ENCODE measurements around the gene INPP5E. TPM values are rescaled to one million over a fixed set of nuclear protein-coding genes. Genes with fewer than 3 reads are reported as not detected.

Gene INPP5E
- total and polyA plus RNA-seq, 2 experiments from 2014 or later, result 5.0 to 8.1 TPM

- Histone ChIP-seq H3K79me2 (ENCODE audit: insufficient read depth) (peaks cover 85% of the 10 kb centered on the region), H3K36me3 (ENCODE audit: low read depth) (peaks cover 69% of the 10 kb centered on the region), H3K9me3 (ENCODE audit: low read depth) (no peaks in the 10 kb centered on the region), H3K27ac (no peak overlapping the region), H3K9me2 (ENCODE audit: insufficient read depth) (no peaks in the 10 kb centered on the region), H3K4me1 (ENCODE audit: insufficient read depth) (no peaks in the 10 kb centered on the region), H3K27me3 (replicated peaks; ENCODE audit: insufficient read depth) (no peaks in the 10 kb centered on the region), H3K9ac (no peak overlapping the region), H3K4me2 (ENCODE audit: unreplicated experiment) (no peak overlapping the region), H4K20me1 (ENCODE audit: insufficient read depth) (no peaks in the 10 kb centered on the region), H2AFZ (no peak overlapping the region), H3K4me3 (no peak overlapping the region), H3F3A (ENCODE audit: insufficient read depth) (no peaks in the 10 kb centered on the region)
- 92 to 94% methylated on average over 17 of the region's 17 CpGs for WGBS, 2 experiments (ENCODE audit: low coverage in 1 of 2, low lambda C conversion rate in 2 of 2, missing lambda C conversion rate in 2 of 2)
- in situ Hi-C loops (cut with MboI), result no loop called here
- TF ChIP-seq EZH2phosphoT487 (IDR thresholded peaks at IDR 0.05; ENCODE audit: insufficient read depth, low read depth), result no peak
- TF ChIP-seq EZH2 (IDR thresholded peaks at IDR 0.05; ENCODE audit: insufficient read depth, poor library complexity, severe bottlenecking), result no peak
- DNase-seq, result no peak
Measured at GRCh38 chr9:136462664-136463063, 23.0 kb upstream of the INPP5E start.

- TF ChIP-seq EZH2phosphoT487 (IDR thresholded peaks at IDR 0.05; ENCODE audit: insufficient read depth, low read depth) (no peak), EZH2 (IDR thresholded peaks at IDR 0.05; ENCODE audit: insufficient read depth, poor library complexity, severe bottlenecking) (no peak)
- no peak overlapping the region for H3K27ac ChIP-seq
- no peak overlapping the region for H3K4me2 ChIP-seq (ENCODE audit: unreplicated experiment)
- H3K9ac ChIP-seq, result no peak overlapping the region
- no peaks in the 10 kb centered on the region for H3K4me1 ChIP-seq (ENCODE audit: insufficient read depth)
- in situ Hi-C loops (cut with MboI), result no loop called here
- no peak for DNase-seq
- peaks cover 68% of the 10 kb centered on the region for H3K79me2 ChIP-seq (ENCODE audit: insufficient read depth)
- 94 to 95% methylated on average over 23 of the region's 23 CpGs for WGBS, 2 experiments (ENCODE audit: low coverage in 1 of 2, low lambda C conversion rate in 2 of 2, missing lambda C conversion rate in 2 of 2)
- no peaks in the 10 kb centered on the region for H3K9me2 ChIP-seq (ENCODE audit: insufficient read depth)
- H3F3A ChIP-seq (ENCODE audit: insufficient read depth), result no peaks in the 10 kb centered on the region
- no peak overlapping the region for H3K4me3 ChIP-seq
- H4K20me1 ChIP-seq (ENCODE audit: insufficient read depth), result no peaks in the 10 kb centered on the region
- H3K27me3 ChIP-seq (replicated peaks; ENCODE audit: insufficient read depth), result no peaks in the 10 kb centered on the region
- peaks cover 70% of the 10 kb centered on the region for H3K36me3 ChIP-seq (ENCODE audit: low read depth)
- no peaks in the 10 kb centered on the region for H3K9me3 ChIP-seq (ENCODE audit: low read depth)
- no peak overlapping the region for H2AFZ ChIP-seq
Measured at GRCh38 chr9:136460772-136461325, 21.2 kb upstream of the INPP5E start.

GRCh38 chr9:136459425-136459824 lies 19.8 kb upstream of the INPP5E start:
- H3K79me2 ChIP-seq (ENCODE audit: insufficient read depth), result peaks cover 54% of the 10 kb centered on the region
- H3F3A ChIP-seq (ENCODE audit: insufficient read depth), result no peaks in the 10 kb centered on the region
- no peaks in the 10 kb centered on the region for H3K9me3 ChIP-seq (ENCODE audit: low read depth)
- H3K4me2 ChIP-seq (ENCODE audit: unreplicated experiment), result no peak overlapping the region
- H3K4me1 ChIP-seq (ENCODE audit: insufficient read depth), result no peaks in the 10 kb centered on the region
- in situ Hi-C loops (cut with MboI), result no loop called here
- no peak overlapping the region for H3K4me3 ChIP-seq
- H3K27me3 ChIP-seq (replicated peaks; ENCODE audit: insufficient read depth), result no peaks in the 10 kb centered on the region
- no peaks in the 10 kb centered on the region for H4K20me1 ChIP-seq (ENCODE audit: insufficient read depth)
- H3K9ac ChIP-seq, result no peak overlapping the region
- WGBS, 2 experiments (ENCODE audit: low coverage in 1 of 2, low lambda C conversion rate in 2 of 2, missing lambda C conversion rate in 2 of 2), result 92 to 94% methylated on average over 26 to 28 of the region's 28 CpGs
- no peak for TF ChIP-seq EZH2 (IDR thresholded peaks at IDR 0.05; ENCODE audit: insufficient read depth, poor library complexity, severe bottlenecking)
- no peak for TF ChIP-seq EZH2phosphoT487 (IDR thresholded peaks at IDR 0.05; ENCODE audit: insufficient read depth, low read depth)
- no peak for DNase-seq
- no peaks in the 10 kb centered on the region for H3K9me2 ChIP-seq (ENCODE audit: insufficient read depth)
- no peak overlapping the region for H3K27ac ChIP-seq
- no peak overlapping the region for H2AFZ ChIP-seq
- peaks cover 56% of the 10 kb centered on the region for H3K36me3 ChIP-seq (ENCODE audit: low read depth)

- Histone ChIP-seq H3K9me3 (ENCODE audit: low read depth) (no peaks in the 10 kb centered on the region), H3K9ac (no peak overlapping the region), H3K4me3 (no peak overlapping the region), H4K20me1 (ENCODE audit: insufficient read depth) (no peaks in the 10 kb centered on the region), H2AFZ (no peak overlapping the region), H3K27me3 (replicated peaks; ENCODE audit: insufficient read depth) (no peaks in the 10 kb centered on the region), H3F3A (ENCODE audit: insufficient read depth) (no peaks in the 10 kb centered on the region), H3K27ac (no peak overlapping the region), H3K4me1 (ENCODE audit: insufficient read depth) (no peaks in the 10 kb centered on the region), H3K4me2 (ENCODE audit: unreplicated experiment) (no peak overlapping the region), H3K36me3 (ENCODE audit: low read depth) (peaks cover 51% of the 10 kb centered on the region), H3K79me2 (ENCODE audit: insufficient read depth) (peaks cover 35% of the 10 kb centered on the region), H3K9me2 (ENCODE audit: insufficient read depth) (no peaks in the 10 kb centered on the region)
- WGBS, 2 experiments (ENCODE audit: low coverage in 1 of 2, low lambda C conversion rate in 2 of 2, missing lambda C conversion rate in 2 of 2), result 94 to 97% methylated on average over 24 of the region's 24 CpGs
- in situ Hi-C loops (cut with MboI), result no loop called here
- DNase-seq, result no peak
- TF ChIP-seq EZH2phosphoT487 (IDR thresholded peaks at IDR 0.05; ENCODE audit: insufficient read depth, low read depth), result no peak
- TF ChIP-seq EZH2 (IDR thresholded peaks at IDR 0.05; ENCODE audit: insufficient read depth, poor library complexity, severe bottlenecking), result no peak
Measured at GRCh38 chr9:136457326-136457725, 17.7 kb upstream of the INPP5E start.

GRCh38 chr9:136456258-136456657 lies 16.6 kb upstream of the INPP5E start:
- TF ChIP-seq EZH2phosphoT487 (IDR thresholded peaks at IDR 0.05; ENCODE audit: insufficient read depth, low read depth) (no peak), EZH2 (IDR thresholded peaks at IDR 0.05; ENCODE audit: insufficient read depth, poor library complexity, severe bottlenecking) (no peak)
- Histone ChIP-seq H3K27me3 (replicated peaks; ENCODE audit: insufficient read depth) (no peaks in the 10 kb centered on the region), H3K36me3 (ENCODE audit: low read depth) (peaks cover 53% of the 10 kb centered on the region), H3K27ac (no peak overlapping the region), H3K4me3 (no peak overlapping the region), H3K4me2 (ENCODE audit: unreplicated experiment) (no peak overlapping the region), H3K9me3 (ENCODE audit: low read depth) (no peaks in the 10 kb centered on the region), H3K4me1 (ENCODE audit: insufficient read depth) (no peaks in the 10 kb centered on the region), H3F3A (ENCODE audit: insufficient read depth) (no peaks in the 10 kb centered on the region), H2AFZ (no peak overlapping the region), H3K9me2 (ENCODE audit: insufficient read depth) (no peaks in the 10 kb centered on the region), H4K20me1 (ENCODE audit: insufficient read depth) (no peaks in the 10 kb centered on the region), H3K9ac (no peak overlapping the region), H3K79me2 (ENCODE audit: insufficient read depth) (peaks cover 33% of the 10 kb centered on the region)
- no peak for DNase-seq
- in situ Hi-C loops (cut with MboI), result no loop called here
- 69 to 73% methylated on average over 9 of the region's 9 CpGs for WGBS, 2 experiments (ENCODE audit: low coverage in 1 of 2, low lambda C conversion rate in 2 of 2, missing lambda C conversion rate in 2 of 2)

Measured in GM23248 (cell line).